ENCODE data around the gene CHN2. TPM values are rescaled to one million over a fixed set of nuclear protein-coding genes. Genes with fewer than 3 reads are reported as not detected.

Gene CHN2
- 0.22 TPM in 1 of 5 replicates, not detected in the others for total RNA-seq (2022; extraction: Qiagen RNA extraction; ENCODE audit: low read depth)

DNA sequence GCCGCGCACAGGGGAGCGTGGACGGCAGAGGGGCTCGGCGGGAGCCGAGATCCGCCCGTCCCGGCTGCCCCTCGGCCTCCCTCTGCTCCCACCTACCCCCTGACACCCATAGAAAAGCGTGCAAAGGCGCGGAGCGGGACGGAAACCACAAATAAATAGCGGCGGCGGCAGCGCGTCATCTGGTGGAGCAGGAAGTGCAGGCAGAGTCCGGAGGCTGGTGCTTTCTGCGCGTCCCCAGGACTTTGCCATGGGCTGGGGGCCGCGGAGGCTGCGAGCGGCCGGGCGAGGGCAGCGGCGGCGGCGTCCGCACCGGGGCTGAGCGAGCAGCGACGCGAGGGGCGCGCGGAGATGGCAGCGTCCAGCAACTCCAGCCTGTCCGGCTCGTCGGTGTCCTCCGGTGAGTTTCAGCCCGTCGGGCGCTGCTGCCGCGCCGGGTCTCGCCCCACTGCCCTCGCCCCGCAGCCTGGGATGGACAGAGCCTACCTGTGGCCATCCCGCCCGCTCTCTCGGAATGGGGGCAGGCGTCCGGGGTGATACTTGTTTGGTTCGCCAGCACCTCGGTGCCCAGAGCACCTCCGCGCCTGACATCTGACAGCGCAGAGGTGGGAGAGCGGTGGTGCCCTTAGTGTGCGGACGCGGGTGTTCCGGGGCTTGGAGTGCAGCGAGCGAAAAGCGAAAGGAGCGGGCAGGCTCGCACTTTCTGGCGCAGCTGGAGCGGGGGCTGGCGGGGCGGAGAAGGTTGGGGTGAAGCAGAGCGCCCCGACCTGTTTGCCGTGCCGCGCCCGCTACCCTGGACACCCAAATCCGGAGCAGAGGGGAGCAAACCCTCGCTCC lies at the start of gene CHN2:
CHN2 (plus strand) TSS at position 182 of the 834 bp plus-strand sequence.

DNA sequence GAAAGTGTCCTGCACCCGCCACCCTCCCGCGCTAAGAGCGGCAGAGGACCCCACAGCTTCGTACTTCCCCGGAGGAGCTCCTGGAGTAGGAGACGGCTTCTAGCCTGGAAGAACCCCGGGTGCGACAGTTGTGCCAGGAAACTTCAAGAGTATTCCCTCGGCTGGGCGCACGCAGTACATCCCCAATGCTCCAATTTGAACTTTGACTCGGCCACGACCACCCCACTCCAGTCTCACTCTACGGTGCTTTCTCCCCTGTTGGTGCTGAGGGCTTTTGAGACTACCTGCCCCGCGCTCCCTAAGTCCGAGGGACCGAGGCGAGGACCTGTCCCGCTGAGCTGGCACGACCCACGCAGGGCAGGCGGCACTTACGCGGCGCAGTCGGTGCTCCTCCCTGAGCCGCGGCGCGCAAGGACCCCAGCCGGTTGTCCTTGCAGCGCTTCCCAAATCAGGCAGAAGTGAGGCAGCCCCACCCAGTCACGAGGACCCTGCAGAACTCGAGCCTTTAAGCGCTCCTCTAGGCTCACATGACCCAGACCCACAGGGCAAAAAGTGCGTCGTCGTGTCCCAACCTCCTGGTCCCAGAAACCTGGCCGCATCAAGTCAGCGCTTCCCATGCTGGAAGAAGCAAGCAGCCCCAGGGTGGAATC lies 48.4 kb upstream of the CHN2 start, which contains the start of gene CPVL:
CPVL (minus strand) TSS at position 481 of the 650 bp plus-strand sequence. CDS start 25,476 bp downstream, outside the sequence.

Other genes with a start within 250 kb of the CHN2 start
- not detected in 5 replicates for gene TRIL, start 236.4 kb upstream of the CHN2 start, total RNA-seq (2022; extraction: Qiagen RNA extraction; ENCODE audit: low read depth)
- gene CPVL, start 48.2 kb upstream of the CHN2 start, total RNA-seq (2022; extraction: Qiagen RNA extraction; ENCODE audit: low read depth), result 0.21 to 0.55 TPM (median 0.44 TPM) in 4 of 5 replicates, not detected in the other